ENCODE data around the gene CYP2S1. TPM values are rescaled to one million over a fixed set of nuclear protein-coding genes. Genes with fewer than 3 reads are reported as not detected.

The CYP2S1 gene
- total RNA-seq, 2 donors from 2014 or later = 8.6 to 26.7 TPM

GRCh38 chr19:41224632-41225031, 31.6 kb downstream of the CYP2S1 start:
- 92 to 94% methylated on average over 4 to 7 of the region's 7 CpGs for WGBS, 2 experiments (ENCODE audit: insufficient coverage in 1 of 2, insufficient read length in 1 of 2)
- Mint-ChIP-seq H3K4me1 (peaks cover 19% of the 10 kb centered on the region), H3K27ac (peak overlapping the region; percentile 24), H3K4me3 (no peak overlapping the region), H3K36me3 (ENCODE audit: low read depth) (peaks cover 7% of the 10 kb centered on the region), H3K27me3 (ENCODE audit: insufficient read depth) (peaks cover 20% of the 10 kb centered on the region), H3K9me3 (no peaks in the 10 kb centered on the region)
- H3K4me1 ChIP-seq (ENCODE audit: control insufficient read depth, insufficient read depth, low read length) = no peaks in the 10 kb centered on the region
- no peak for DNase-seq
- H3K36me3 ChIP-seq (ENCODE audit: control insufficient read depth, insufficient read depth, low read length) = no peaks in the 10 kb centered on the region
- no peak for TF ChIP-seq CTCF (conservative IDR thresholded peaks at IDR 0.05)
- no peaks in the 10 kb centered on the region for H3K9me3 ChIP-seq (ENCODE audit: control insufficient read depth, low read length)
- no peak overlapping the region for H3K4me3 ChIP-seq (ENCODE audit: low read length)
- H3K27ac ChIP-seq (ENCODE audit: low read depth, low read length) = no peak overlapping the region
- H3K9ac ChIP-seq (ENCODE audit: extremely low read depth, low read length, poor library complexity, severe bottlenecking) = no peak overlapping the region
- no peaks in the 10 kb centered on the region for H3K27me3 ChIP-seq (ENCODE audit: control insufficient read depth, insufficient read depth, low read length, poor library complexity, severe bottlenecking)

- Histone ChIP-seq H3K36me3 (ENCODE audit: control insufficient read depth, insufficient read depth, low read length) (no peaks in the 10 kb centered on the region), H3K4me3 (ENCODE audit: low read length) (peak overlapping the region; percentile 48), H3K27ac (ENCODE audit: low read depth, low read length) (no peak overlapping the region), H3K4me1 (ENCODE audit: control insufficient read depth, insufficient read depth, low read length) (no peaks in the 10 kb centered on the region), H3K27me3 (ENCODE audit: control insufficient read depth, insufficient read depth, low read length, poor library complexity, severe bottlenecking) (no peaks in the 10 kb centered on the region), H3K9me3 (ENCODE audit: control insufficient read depth, low read length) (no peaks in the 10 kb centered on the region), H3K9ac (ENCODE audit: extremely low read depth, low read length, poor library complexity, severe bottlenecking) (no peak overlapping the region)
- Mint-ChIP-seq H3K27me3 (ENCODE audit: insufficient read depth) (peaks cover 16% of the 10 kb centered on the region), H3K27ac (peak overlapping the region; percentile 49), H3K4me1 (peaks cover 15% of the 10 kb centered on the region), H3K4me3 (peak overlapping the region; percentile 56), H3K36me3 (ENCODE audit: low read depth) (peaks cover 7% of the 10 kb centered on the region), H3K9me3 (no peaks in the 10 kb centered on the region)
- 76 to 89% methylated on average over 18 to 27 of the region's 29 CpGs for WGBS, 2 experiments (ENCODE audit: insufficient coverage in 1 of 2, insufficient read length in 1 of 2)
- no peak for DNase-seq
- no peak for TF ChIP-seq CTCF (conservative IDR thresholded peaks at IDR 0.05)
These were observed 32.4 kb downstream of the CYP2S1 start for GRCh38 chr19:41225238-41226052.

GRCh38 chr19:41226053-41226873, 33.2 kb downstream of the CYP2S1 start:
- Histone ChIP-seq H3K27me3 (ENCODE audit: control insufficient read depth, insufficient read depth, low read length, poor library complexity, severe bottlenecking) (no peaks in the 10 kb centered on the region), H3K4me1 (ENCODE audit: control insufficient read depth, insufficient read depth, low read length) (no peaks in the 10 kb centered on the region), H3K9me3 (ENCODE audit: control insufficient read depth, low read length) (no peaks in the 10 kb centered on the region), H3K27ac (ENCODE audit: low read depth, low read length) (no peak overlapping the region), H3K36me3 (ENCODE audit: control insufficient read depth, insufficient read depth, low read length) (no peaks in the 10 kb centered on the region), H3K9ac (ENCODE audit: extremely low read depth, low read length, poor library complexity, severe bottlenecking) (no peak overlapping the region), H3K4me3 (ENCODE audit: low read length) (peak overlapping the region; percentile 48)
- peak overlapping the region; percentile 8 for H3K27ac Mint-ChIP-seq
- TF ChIP-seq CTCF (conservative IDR thresholded peaks at IDR 0.05) = peak; percentile 56
- H3K4me1 Mint-ChIP-seq = peaks cover 15% of the 10 kb centered on the region
- H3K27me3 Mint-ChIP-seq (ENCODE audit: insufficient read depth) = peaks cover 11% of the 10 kb centered on the region
- WGBS, 2 experiments (ENCODE audit: insufficient coverage in 1 of 2, insufficient read length in 1 of 2) = 31 to 56% methylated on average over 16 to 67 of the region's 67 CpGs
- H3K4me3 Mint-ChIP-seq = peak overlapping the region; percentile 56
- peaks cover 2% of the 10 kb centered on the region for H3K36me3 Mint-ChIP-seq (ENCODE audit: low read depth)
- H3K9me3 Mint-ChIP-seq = no peaks in the 10 kb centered on the region
- DNase-seq = peak; percentile 87

Data from endodermal cell (in vitro differentiated cells).